Spleen (tissue), 11 donors: Measurements from ENCODE around the gene DAB2IP. TPM values are rescaled to one million over a fixed set of nuclear protein-coding genes. Genes with fewer than 3 reads are reported as not detected.

Experiments used
- DNase-seq: peaks from one replicate; pipeline ENCODE4 v3.0.0-alpha.2; 2020
- H3K27ac ChIP-seq, 8 donors: fragments of 200-600 bp; sonication (generic) in 7 of 8; 1 replicate in 4 of 8; 2 replicates in 4 of 8; pipeline versions ENCODE4 v1.5.0 to v1.8.0; 2016 to 2021; ENCODE audit warnings: inconsistent platforms in 4 of 8, mild to moderate bottlenecking in 4 of 8, moderate library complexity in 1 of 8
- H3K27me3 ChIP-seq, 7 donors: fragments of 200-600 bp; sonication (generic) in 6 of 7; replicated peaks in 1 of 7; 1 replicate in 4 of 7; 2 replicates in 3 of 7; pipeline versions ENCODE4 v1.5.0 to v1.8.0; 2016 to 2021; ENCODE audit warnings: inconsistent platforms in 3 of 7, mild to moderate bottlenecking in 1 of 7
- H3K36me3 ChIP-seq, 6 donors: fragments of 200-600 bp; sonication (generic) in 5 of 6; 1 replicate in 4 of 6; 2 replicates in 2 of 6; pipeline versions ENCODE4 v1.5.0 to v1.8.0; 2016 to 2021; ENCODE audit warnings: inconsistent platforms in 2 of 6
- H3K4me1 ChIP-seq, 6 donors: fragments of 200-600 bp; sonication (generic) in 5 of 6; 1 replicate in 3 of 6; 2 replicates in 3 of 6; pipeline versions ENCODE4 v1.5.0 to v1.8.0; 2016 to 2021; ENCODE audit warnings: inconsistent platforms in 3 of 6
- H3K4me3 ChIP-seq, 8 donors: fragments of 200-600 bp; sonication (generic) in 7 of 8; 1 replicate in 4 of 8; 2 replicates in 4 of 8; pipeline versions ENCODE4 v1.5.0 to v1.8.0; 2016 to 2021; ENCODE audit warnings: inconsistent platforms in 4 of 8, mild to moderate bottlenecking in 4 of 8, moderate library complexity in 2 of 8
- H3K9me3 ChIP-seq, 8 donors: fragments of 200-600 bp; sonication (generic) in 7 of 8; 1 replicate in 4 of 8; 2 replicates in 4 of 8; pipeline versions ENCODE4 v1.5.0 to v1.8.0; 2016 to 2021; ENCODE audit warnings: inconsistent platforms in 4 of 8
- POLR2A ChIP-seq, 3 donors: fragments of 450-650 bp; IDR thresholded peaks; one replicate each; pipeline ENCODE4 v1.5.1; 2017; ENCODE audit warnings: antibody characterized with exemption in 3 of 3, mild to moderate bottlenecking in 1 of 3
- POLR2AphosphoS5 ChIP-seq, 3 donors: sonication (generic); formaldehyde crosslinking; IDR thresholded peaks; one replicate each; pipeline ENCODE4 v1.5.1; 2017; ENCODE audit warnings: antibody characterized with exemption in 3 of 3
- WGBS, 5 donors: extraction: QIAGEN DNeasy Blood & Tissue Kit in 3 of 5; methylation state at CpG; one replicate each; pipeline versions ENCODE4 v1.1.5 to v1.1.7; 2013 to 2018; 5-methylcytosine and 5-hydroxymethylcytosine counted together
- intact Hi-C: fragments of 100-400 bp; cut with DNase I; formaldehyde crosslinking; loops from one replicate; pipeline ENCODE4 v1.15.0; 2023; ENCODE audit warnings: low total_unique reads
- polyA plus RNA-seq, 3 donors: library from polyadenylated mRNA; stranded (reverse); fragments of 200-250 nt; gene quantifications; one replicate each; pipeline ENCODE4 v1.2.1, GENCODE V29; 2013
- total RNA-seq, 7 donors: library from RNA; depleted of rRNA in 3 of 7; stranded (reverse); fragments of >200 nt in 3 of 7; fragmentation: NEBNext Ultra II Directional in 4 of 7; extraction: Animal tissue kit (Norgen Biotek cat#: 25700) in 4 of 7; gene quantifications; one replicate each; pipeline versions ENCODE4 v1.1.0 to v1.2.1, GENCODE V29; 2016 to 2021
- TF ChIP-seq, protein P1 (sequence below), 11 experiments: fragments of 200-600 bp in 7 of 11; fragments of 450-650 bp in 4 of 11; sonication (generic) in 4 of 11; IDR thresholded peaks in 8 of 11; conservative IDR thresholded peaks in 3 of 11; 1 replicate in 7 of 11; 2 replicates in 4 of 11; pipeline versions ENCODE4 v1.4.0 to v1.8.0; 2016 to 2021; ENCODE audit warnings: antibody characterized with exemption in 11 of 11, inconsistent platforms in 4 of 11, mild to moderate bottlenecking in 1 of 11
- donor health status: healthy with polysubstance abuse.
- donor health status: DM: no; HTN: no; CAD: no; lungs with moderate emphysema.
- donor health status: DM: no; HTN: no; CAD: no.
- donor health status: Bipolar disorder and iron deficiency.
- donor health status: healthy.
- donor health status: DM: no; HTN: no; CAD: no.
- donor health status: DM: yes; HTN: yes; CAD: no.

The DAB2IP gene
- total and polyA plus RNA-seq, 10 donors = 5.0 to 83.0 (median 38.1) TPM

DNA sequence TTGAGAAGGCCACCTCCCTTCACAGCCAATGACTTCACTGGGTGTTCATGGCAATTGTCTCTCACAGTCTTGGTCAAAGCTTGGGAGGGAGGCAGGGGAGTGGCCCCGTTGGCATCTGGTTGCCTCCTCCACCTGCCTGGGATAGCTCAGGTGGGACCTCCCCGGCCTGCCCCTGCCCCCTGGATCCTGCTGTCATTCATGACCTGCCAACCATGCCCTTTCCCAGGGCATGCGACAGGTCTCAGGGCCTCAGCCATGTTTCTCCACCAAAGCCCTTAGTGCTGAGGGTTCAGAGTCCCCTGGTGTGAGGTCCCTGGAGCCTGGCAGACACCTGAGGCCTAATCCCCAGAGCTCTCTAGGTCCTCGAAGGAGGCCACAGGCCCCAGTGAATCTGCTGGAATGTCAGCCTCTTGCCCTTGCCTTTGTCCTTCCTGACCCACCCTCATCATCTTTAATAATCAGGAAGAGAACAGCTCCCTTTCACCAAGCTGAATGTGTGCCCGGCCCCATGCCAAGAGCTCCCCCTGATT lies 5.6 kb downstream of the DAB2IP start:
- Histone ChIP-seq H3K4me1 (peaks cover 3 to 45% (median 22%) of the 10 kb centered on the region in 6 donors), H3K9me3 (no peaks in the 10 kb centered on the region), H3K36me3 (no peaks in the 10 kb centered on the region), H3K27ac (peak overlapping the region in 4 of 8 donors; percentile 61 to 76 (median 69)), H3K4me3 (no peak overlapping the region), H3K27me3 (peaks cover 0 to 60% (median 9%) of the 10 kb centered on the region in 7 donors)
- intact Hi-C loops = no loop called here
- DNase-seq = peak; percentile 33
- 67 to 81% (median 76%) methylated on average over 5 of the region's 5 CpGs for WGBS, 5 donors
- TF ChIP-seq POLR2AphosphoS5 (IDR thresholded peaks at IDR 0.05) (no peak), POLR2A (IDR thresholded peaks at IDR 0.05) (no peak)
- TF ChIP-seq, protein P1, sequence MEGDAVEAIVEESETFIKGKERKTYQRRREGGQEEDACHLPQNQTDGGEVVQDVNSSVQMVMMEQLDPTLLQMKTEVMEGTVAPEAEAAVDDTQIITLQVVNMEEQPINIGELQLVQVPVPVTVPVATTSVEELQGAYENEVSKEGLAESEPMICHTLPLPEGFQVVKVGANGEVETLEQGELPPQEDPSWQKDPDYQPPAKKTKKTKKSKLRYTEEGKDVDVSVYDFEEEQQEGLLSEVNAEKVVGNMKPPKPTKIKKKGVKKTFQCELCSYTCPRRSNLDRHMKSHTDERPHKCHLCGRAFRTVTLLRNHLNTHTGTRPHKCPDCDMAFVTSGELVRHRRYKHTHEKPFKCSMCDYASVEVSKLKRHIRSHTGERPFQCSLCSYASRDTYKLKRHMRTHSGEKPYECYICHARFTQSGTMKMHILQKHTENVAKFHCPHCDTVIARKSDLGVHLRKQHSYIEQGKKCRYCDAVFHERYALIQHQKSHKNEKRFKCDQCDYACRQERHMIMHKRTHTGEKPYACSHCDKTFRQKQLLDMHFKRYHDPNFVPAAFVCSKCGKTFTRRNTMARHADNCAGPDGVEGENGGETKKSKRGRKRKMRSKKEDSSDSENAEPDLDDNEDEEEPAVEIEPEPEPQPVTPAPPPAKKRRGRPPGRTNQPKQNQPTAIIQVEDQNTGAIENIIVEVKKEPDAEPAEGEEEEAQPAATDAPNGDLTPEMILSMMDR (IDR thresholded peaks at IDR 0.05 in 8 of 11, conservative IDR thresholded peaks at IDR 0.05 in 3 of 11) = no peak

DNA sequence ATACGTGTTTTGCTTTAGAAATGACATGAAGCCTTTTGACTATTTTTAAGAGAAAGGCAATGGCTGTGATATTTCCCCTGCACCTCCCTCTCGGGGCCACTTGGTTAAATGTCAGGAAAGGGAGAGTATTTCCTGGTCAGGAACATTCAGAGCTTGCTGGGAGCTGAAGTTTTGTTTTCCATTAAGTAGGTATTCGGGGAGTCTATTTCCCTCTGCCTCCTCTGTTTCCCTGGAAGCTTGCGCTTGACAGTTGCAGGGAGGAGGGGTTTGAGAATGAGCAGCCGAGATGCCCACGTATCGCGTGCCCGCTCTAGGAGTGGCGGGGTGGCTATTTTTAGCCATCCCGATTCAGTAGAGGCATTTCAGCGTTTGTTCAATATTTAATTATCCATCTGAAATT lies 6.7 kb downstream of the DAB2IP start:
- DNase-seq = peak; percentile 8
- 57 to 72% (median 65%) methylated on average over 12 of the region's 12 CpGs for WGBS, 5 donors
- Histone ChIP-seq H3K36me3 (no peaks in the 10 kb centered on the region), H3K27ac (peak overlapping the region in 7 of 8 donors; percentile 25 to 76 (median 61)), H3K4me3 (peak overlapping the region in 1 of 8 donors; percentile 22), H3K27me3 (peaks cover 0 to 49% (median 0%) of the 10 kb centered on the region in 7 donors), H3K4me1 (peaks cover 0 to 42% (median 11%) of the 10 kb centered on the region in 6 donors), H3K9me3 (no peaks in the 10 kb centered on the region)
- intact Hi-C loops = no loop called here
- TF ChIP-seq POLR2AphosphoS5 (IDR thresholded peaks at IDR 0.05) = no peak
- TF ChIP-seq, protein P1 (IDR thresholded peaks at IDR 0.05 in 8 of 11, conservative IDR thresholded peaks at IDR 0.05 in 3 of 11) = peak in 5 of 11 experiments; percentile 12 to 27 (median 13)

DNA sequence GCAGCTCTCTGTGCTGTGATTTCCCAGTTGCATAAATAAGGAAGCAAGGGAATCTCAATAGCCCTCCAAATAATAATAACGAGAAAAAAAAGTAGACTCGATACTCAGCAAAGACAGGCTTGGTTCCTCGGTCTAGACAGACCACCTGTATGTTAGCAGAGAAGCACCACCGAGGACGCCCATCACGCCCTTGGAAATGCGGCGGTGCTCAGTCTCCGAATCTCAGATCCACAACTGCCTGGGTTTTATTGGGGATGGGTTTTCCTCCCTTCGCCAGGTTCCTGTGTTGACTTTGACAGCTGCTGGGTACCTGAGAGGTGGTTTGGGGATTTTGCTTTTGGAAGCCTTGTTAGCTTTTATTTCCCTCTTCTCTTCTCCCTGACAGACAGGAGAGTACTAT lies 7.2 kb downstream of the DAB2IP start:
- intact Hi-C loops = no loop called here
- Histone ChIP-seq H3K9me3 (no peaks in the 10 kb centered on the region), H3K4me1 (peaks cover 0 to 38% (median 9%) of the 10 kb centered on the region in 6 donors), H3K27me3 (peaks cover 0 to 49% (median 0%) of the 10 kb centered on the region in 7 donors), H3K27ac (peak overlapping the region in 5 of 8 donors; percentile 45 to 76 (median 62)), H3K36me3 (no peaks in the 10 kb centered on the region), H3K4me3 (peak overlapping the region in 1 of 8 donors; percentile 22)
- WGBS, 5 donors = 86 to 96% (median 90%) methylated on average over 10 of the region's 10 CpGs
- peak; percentile 41 for DNase-seq
- no peak for TF ChIP-seq POLR2A (IDR thresholded peaks at IDR 0.05)
- no peak for TF ChIP-seq POLR2AphosphoS5 (IDR thresholded peaks at IDR 0.05)
- TF ChIP-seq, protein P1 (IDR thresholded peaks at IDR 0.05 in 8 of 11, conservative IDR thresholded peaks at IDR 0.05 in 3 of 11) = no peak

DNA sequence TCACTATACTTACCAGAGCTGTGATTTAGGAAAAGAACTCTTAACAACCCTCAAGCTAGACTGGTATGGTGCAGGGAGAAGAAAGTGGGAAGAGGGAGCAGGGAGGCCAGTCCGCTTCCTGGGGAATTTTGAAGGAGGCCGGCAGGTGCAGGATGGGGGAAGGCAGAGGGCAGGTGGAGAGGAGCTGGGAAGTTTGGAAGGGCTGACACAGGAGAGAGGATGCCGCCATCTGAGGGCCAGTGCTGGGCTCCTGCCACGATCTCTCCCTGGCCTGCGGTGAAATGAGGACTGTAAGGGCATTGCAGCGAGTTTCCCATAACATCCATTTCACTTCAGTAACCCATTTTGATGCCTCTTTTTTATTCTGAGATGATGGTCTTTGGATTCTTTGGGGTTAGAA lies 8.9 kb downstream of the DAB2IP start:
- Histone ChIP-seq H3K4me1 (peaks cover 0 to 30% (median 9%) of the 10 kb centered on the region in 6 donors), H3K36me3 (no peaks in the 10 kb centered on the region), H3K4me3 (no peak overlapping the region), H3K27ac (no peak overlapping the region), H3K27me3 (peaks cover 0 to 34% (median 0%) of the 10 kb centered on the region in 7 donors), H3K9me3 (no peaks in the 10 kb centered on the region)
- intact Hi-C loops = no loop called here
- TF ChIP-seq POLR2AphosphoS5 (IDR thresholded peaks at IDR 0.05) = no peak
- no peak for TF ChIP-seq POLR2A (IDR thresholded peaks at IDR 0.05)
- TF ChIP-seq, protein P1 (IDR thresholded peaks at IDR 0.05 in 8 of 11, conservative IDR thresholded peaks at IDR 0.05 in 3 of 11) = no peak
- peak; percentile 43 for DNase-seq
- 79 to 94% (median 82%) methylated on average over 6 of the region's 6 CpGs for WGBS, 5 donors
